GM12875 (cell line): ENCODE data around the gene KRTAP5-1.
"Not testable (repeated sequence)": the region's sequence is repeated elsewhere in the genome, so short reads cannot be mapped to it uniquely, and the experiment has no call there.

ENCODE experiments used
- H3K4me3 ChIP-seq: one replicate; pipeline ENCODE4 v1.5.1; 2011; ENCODE audit warnings: low read depth, low read length, control low read depth
- CTCF ChIP-seq: IDR thresholded peaks from 2 replicates; pipeline ENCODE4 v1.5.1; 2011; ENCODE audit warnings: low read depth, mild to moderate bottlenecking, control low read depth, inconsistent platforms, low read length, moderate library complexity, borderline replicate concordance; ENCODE audit not compliant: insufficient read depth

The KRTAP5-1 gene

GRCh38 chr11:1584661-1585370 lies at the start of gene KRTAP5-1:
KRTAP5-1 (minus strand) TSS chr11:1585283; CDS start chr11:1585249, 34 bp downstream.
- not testable (repeated sequence) for H3K4me3 ChIP-seq

DNA sequence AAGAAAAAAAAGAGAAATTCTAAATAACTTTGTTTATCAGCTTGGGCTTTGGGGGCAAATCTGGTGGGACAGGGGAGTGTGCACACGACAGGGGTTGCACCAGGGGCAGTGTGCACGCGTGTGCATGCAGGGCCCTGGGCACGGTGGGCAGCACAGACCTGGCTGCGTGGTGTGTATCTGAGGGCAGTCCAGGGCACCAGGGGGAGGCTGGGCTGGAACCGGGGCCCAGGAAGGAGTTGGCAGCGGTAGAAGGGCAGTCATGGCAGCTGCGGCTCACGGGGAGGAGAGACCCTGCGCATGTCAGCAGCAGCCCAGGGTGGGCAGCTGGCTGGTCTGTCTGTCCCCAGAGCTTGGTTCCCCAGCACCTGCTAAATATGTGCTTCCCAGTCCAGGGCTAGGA lies 48.8 kb upstream of the KRTAP5-1 start:
- TF ChIP-seq CTCF = no peak
- H3K4me3 ChIP-seq = no peak overlapping the region

DNA sequence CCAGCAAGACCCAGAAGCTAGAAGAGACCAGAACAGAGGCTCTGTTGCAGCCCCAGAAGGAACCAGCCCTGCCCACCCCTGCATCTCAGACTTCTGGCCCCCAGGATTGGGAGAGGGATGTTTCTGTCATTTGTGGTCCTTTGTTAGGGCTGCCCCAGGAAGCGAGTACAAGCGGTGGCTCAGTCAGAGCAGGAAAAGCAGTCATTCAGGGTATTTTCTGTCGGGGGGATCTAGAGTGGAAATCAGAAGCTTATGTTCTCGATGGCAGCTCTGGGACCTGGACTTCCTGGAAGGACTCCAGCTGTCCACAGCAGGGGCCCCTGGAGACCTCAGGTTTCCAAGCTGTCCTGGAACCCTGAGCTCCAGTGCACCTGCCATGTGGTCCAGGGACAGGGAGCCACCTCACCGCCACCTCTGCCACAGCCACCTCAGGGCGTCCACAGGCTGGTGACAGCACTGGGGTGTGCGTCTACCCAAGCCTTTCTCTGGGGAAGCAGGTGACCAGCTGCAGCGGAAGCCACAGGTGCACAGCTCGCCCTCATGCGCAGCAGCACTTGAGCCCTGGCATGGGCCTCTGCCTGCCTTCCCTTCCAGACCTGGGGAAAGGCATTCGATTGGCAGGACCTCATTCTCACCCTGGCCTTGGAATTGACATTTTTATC lies 47.1 kb upstream of the KRTAP5-1 start:
- TF ChIP-seq CTCF = no peak
- no peak overlapping the region for H3K4me3 ChIP-seq

- TF ChIP-seq CTCF = no peak
- no peak overlapping the region for H3K4me3 ChIP-seq
These were observed 46.0 kb upstream of the KRTAP5-1 start for GRCh38 chr11:1631066-1631568.

DNA sequence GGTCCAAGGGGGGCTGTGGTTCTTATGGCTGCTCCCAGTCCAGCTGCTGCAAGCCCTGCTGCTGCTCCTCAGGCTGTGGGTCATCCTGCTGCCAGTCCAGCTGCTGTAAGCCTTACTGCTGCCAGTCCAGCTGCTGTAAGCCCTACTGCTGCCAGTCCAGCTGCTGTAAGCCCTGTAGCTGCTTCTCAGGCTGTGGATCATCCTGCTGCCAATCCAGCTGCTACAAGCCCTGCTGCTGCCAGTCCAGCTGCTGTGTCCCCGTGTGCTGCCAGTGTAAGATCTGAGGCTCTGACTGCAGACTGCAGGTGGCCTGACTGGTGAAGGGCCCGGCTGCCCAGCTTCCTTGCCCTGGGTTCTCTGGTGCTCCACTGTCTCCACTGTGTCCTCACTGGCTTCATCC lies 45.2 kb upstream of the KRTAP5-1 start:
- no peak for TF ChIP-seq CTCF
- H3K4me3 ChIP-seq = no peak overlapping the region

- TF ChIP-seq CTCF = no peak
- H3K4me3 ChIP-seq = no peak within 1 kb of the TSS
These were observed 44.5 kb upstream of the KRTAP5-1 start, which contains the start of gene KRTAP5-5 for GRCh38 chr11:1629326-1630185. KRTAP5-5 (plus strand) TSS chr11:1629775; CDS start chr11:1629841, 66 bp downstream.
